Naive thymus-derived CD8-positive, alpha-beta T cell (primary cell): ENCODE data around the gene ADAR. TPM values are rescaled to one million over a fixed set of nuclear protein-coding genes. Genes with fewer than 3 reads are reported as not detected.

ENCODE experiments used
- ATAC-seq, 2 donors: fragments of 150-1000 bp; cut with Tn5 transposase in 1 of 2; sonication (Bioruptor Pico), chemical (Tn5 transposase) in 1 of 2; 1 replicate in 1 of 2; 2 replicates in 1 of 2; pipeline ENCODE4 v1.10.0; 2021; ENCODE audit warnings: mild to moderate bottlenecking in 2 of 2, moderate library complexity in 2 of 2
- POLR2A ChIA-PET: fragments of 350-600 bp; sonication (Branson Sonifier 250); formaldehyde crosslinking; loops from one replicate; lab custom pipeline; 2021; ENCODE audit warnings: antibody characterized with exemption; lab: Charles Lee
- DNase-seq, 10 donors: peaks; one replicate each; pipeline versions ENCODE4 v3.0.0 to v3.0.0-alpha.2; 2020 to 2022
- H3K27ac Mint-ChIP-seq, 10 donors: one replicate each; pipeline ENCODE4 v1.8.0; 2020 to 2022; ENCODE audit warnings: mild to moderate bottlenecking in 10 of 10, mixed read lengths in 10 of 10, moderate library complexity in 4 of 10, inconsistent platforms in 1 of 10
- H3K27me3 Mint-ChIP-seq, 5 donors: one replicate each; pipeline ENCODE4 v1.8.0; 2021 to 2022; ENCODE audit warnings: mixed read lengths in 5 of 5
- H3K36me3 Mint-ChIP-seq, 3 donors: one replicate each; pipeline ENCODE4 v1.8.0; 2020 to 2022; ENCODE audit warnings: mixed read lengths in 3 of 3, mild to moderate bottlenecking in 2 of 3, inconsistent platforms in 1 of 3
- H3K4me1 Mint-ChIP-seq, 4 donors: one replicate each; pipeline ENCODE4 v1.8.0; 2021 to 2022; ENCODE audit warnings: mixed read lengths in 4 of 4
- H3K4me3 Mint-ChIP-seq, 10 donors: one replicate each; pipeline ENCODE4 v1.8.0; 2020 to 2022; ENCODE audit warnings: mild to moderate bottlenecking in 10 of 10, mixed read lengths in 10 of 10, moderate library complexity in 6 of 10, inconsistent platforms in 1 of 10
- H3K9me3 Mint-ChIP-seq, 9 donors: one replicate each; pipeline ENCODE4 v1.8.0; 2020 to 2022; ENCODE audit warnings: mixed read lengths in 9 of 9, mild to moderate bottlenecking in 3 of 9, inconsistent platforms in 1 of 9, moderate library complexity in 1 of 9
- polyA plus RNA-seq, 3 donors: library from polyadenylated mRNA; unstranded; fragments of 300-500 nt; fragmentation: Illumina TruSeq; gene quantifications; one replicate each; pipeline ENCODE4 v1.2.3, GENCODE V29; 2021
- total RNA-seq, 8 experiments: library from RNA in 2 of 8; stranded (reverse) in 2 of 8; gene quantifications; one replicate each; pipeline ENCODE4 v1.2.3 and lab custom pipeline; 2021 to 2026

ADAR gene
- total and polyA plus RNA-seq, 5 experiments from 2014 or later: 93.2 to 251 (median 132) TPM

- POLR2A ChIA-PET: interaction anchor here (0.6 to 5.5 kb wide), 8 partner anchors 10 to 994 kb away, joined by 3 to 63 read pairs (median 3); partner anchors contain the start of genes ADAR and CHTOP
- Mint-ChIP-seq H3K4me3 (peak overlapping the region; percentile 84 to 100 (median 98)), H3K9me3 (peaks cover 0 to 17% (median 9%) of the 10 kb centered on the region in 9 donors)
These were observed 19.5 kb upstream of the ADAR start for GRCh38 chr1:154627257-154628120.

GRCh38 chr1:154626456-154627256 lies 18.7 kb upstream of the ADAR start:
- Mint-ChIP-seq H3K36me3 (peaks cover 11 to 27% (median 19%) of the 10 kb centered on the region in 3 donors), H3K4me1 (peaks cover 22 to 57% (median 55%) of the 10 kb centered on the region in 4 donors), H3K27me3 (peaks cover 0 to 4% (median 1%) of the 10 kb centered on the region in 5 donors), H3K4me3 (peak overlapping the region; percentile 84 to 100 (median 98)), H3K27ac (peak overlapping the region; percentile 92 to 100 (median 100)), H3K9me3 (peaks cover 0 to 17% (median 9%) of the 10 kb centered on the region in 9 donors)
- POLR2A ChIA-PET: interaction anchor here (0.6 to 5.5 kb wide), 7 partner anchors 11 to 993 kb away, joined by 3 to 63 read pairs (median 3); partner anchors contain the start of genes ADAR and CHTOP
- ATAC-seq: peak; percentile 25 to 39
- peak in 3 of 10 donors; percentile 34 to 67 (median 50) for DNase-seq

More at GRCh38 chr1:154627257-154628120, 19.5 kb upstream of the ADAR start:
- H3K27ac Mint-ChIP-seq: peak overlapping the region; percentile 92 to 100 (median 100)
- peaks cover 0 to 9% (median 3%) of the 10 kb centered on the region in 5 donors for H3K27me3 Mint-ChIP-seq
- ATAC-seq (peak; percentile 76), DNase-seq (peak; percentile 74 to 96 (median 92))
- H3K36me3 Mint-ChIP-seq: peaks cover 11 to 23% (median 19%) of the 10 kb centered on the region in 3 donors
- H3K4me1 Mint-ChIP-seq: peaks cover 18 to 49% (median 47%) of the 10 kb centered on the region in 4 donors

DNA sequence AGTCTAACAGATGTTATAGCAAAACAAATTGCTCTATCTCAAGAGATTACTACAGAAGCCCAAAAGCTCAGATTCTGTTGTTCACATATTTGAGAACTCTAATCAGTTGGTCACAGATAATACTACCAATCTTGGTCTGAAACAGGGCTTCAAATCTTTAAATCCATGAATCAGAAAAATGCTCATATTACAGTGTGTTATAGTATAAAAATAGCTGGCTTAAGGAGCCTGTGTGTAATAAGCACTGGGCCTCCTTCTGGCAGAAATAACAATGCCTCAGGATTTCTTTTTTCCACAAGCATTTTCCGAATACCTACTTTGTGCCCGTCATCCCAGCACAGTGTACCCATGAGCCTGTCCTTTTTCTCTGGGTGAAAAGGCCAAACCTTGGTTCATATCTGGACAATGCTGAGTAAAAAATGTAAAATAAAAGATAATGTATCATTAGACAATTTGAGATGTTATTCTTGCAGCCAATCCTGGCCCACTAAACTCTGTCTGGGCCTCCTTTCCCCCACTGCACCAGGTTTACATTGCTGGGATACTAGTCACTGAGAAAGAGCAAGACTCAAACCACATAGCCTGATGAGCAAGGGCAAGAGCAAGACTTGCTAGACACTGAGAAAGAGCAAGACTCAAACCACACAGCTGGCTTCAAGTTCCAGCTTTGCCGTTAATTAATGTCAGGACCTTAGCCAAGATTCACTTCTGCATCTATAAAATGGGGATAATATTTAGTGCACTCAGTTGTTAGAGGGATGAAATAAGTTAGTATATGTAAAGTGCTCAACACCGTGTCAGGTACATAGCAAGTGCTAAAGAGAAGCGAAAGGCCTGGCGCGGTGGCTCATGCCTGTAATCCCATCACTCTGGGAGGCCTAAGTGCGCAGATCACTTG lies 17.0 kb upstream of the ADAR start:
- Mint-ChIP-seq H3K4me1 (peaks cover 23 to 66% (median 62%) of the 10 kb centered on the region in 4 donors), H3K9me3 (peaks cover 0 to 12% (median 6%) of the 10 kb centered on the region in 9 donors)

DNA sequence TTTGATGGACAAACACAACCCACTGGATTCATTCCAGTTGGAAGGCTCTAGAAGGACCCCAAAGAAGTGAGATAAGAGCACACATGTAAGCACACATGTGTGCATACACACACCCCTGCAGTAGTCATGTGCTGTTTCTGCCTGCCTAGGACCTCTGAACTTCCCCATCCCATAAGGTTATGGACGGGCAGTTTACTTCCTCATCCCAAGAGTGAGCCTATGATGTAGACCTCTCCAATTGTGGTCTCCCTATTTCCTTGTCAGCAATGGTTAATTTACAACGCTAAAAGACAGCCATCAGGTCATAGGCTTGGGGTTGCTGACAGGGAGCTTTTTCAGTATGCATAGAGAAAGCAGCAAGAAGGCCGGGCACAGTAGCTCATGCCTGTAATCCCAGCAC lies 15.4 kb upstream of the ADAR start:
- H3K9me3 Mint-ChIP-seq: no peaks in the 10 kb centered on the region
- peak overlapping the region in 2 of 10 donors; percentile 5 to 8 for H3K4me3 Mint-ChIP-seq
- H3K36me3 Mint-ChIP-seq: peaks cover 0 to 42% (median 0%) of the 10 kb centered on the region in 3 donors
- H3K27ac Mint-ChIP-seq: peak overlapping the region in 4 of 10 donors; percentile 25 to 55 (median 28)
- H3K4me1 Mint-ChIP-seq: peaks cover 21 to 71% (median 68%) of the 10 kb centered on the region in 4 donors
- DNase-seq (no peak), ATAC-seq (no peak)
- POLR2A ChIA-PET: interaction anchor here (0.7 kb wide), 1 partner anchor 15 kb away, joined by 9 read pairs; the partner anchor contains the start of gene ADAR
- no peaks in the 10 kb centered on the region for H3K27me3 Mint-ChIP-seq

More for the DNA sequence above, 17.0 kb upstream of the ADAR start:
- Mint-ChIP-seq H3K27ac (peak overlapping the region in 8 of 10 donors; percentile 19 to 86 (median 44)), H3K36me3 (peaks cover 10 to 31% (median 13%) of the 10 kb centered on the region in 3 donors), H3K27me3 (no peaks in the 10 kb centered on the region), H3K4me3 (peak overlapping the region in 6 of 10 donors; percentile 5 to 55 (median 39))
- DNase-seq (no peak), ATAC-seq (no peak)
- POLR2A ChIA-PET: interaction anchor here (5.5 kb wide), 1 partner anchor 17 kb away, joined by 63 read pairs; the partner anchor contains the start of gene ADAR

- ATAC-seq (no peak), DNase-seq (no peak)
- no peaks in the 10 kb centered on the region for H3K9me3 Mint-ChIP-seq
- peak overlapping the region in 8 of 10 donors; percentile 17 to 84 (median 66) for H3K27ac Mint-ChIP-seq
- H3K4me3 Mint-ChIP-seq: no peak overlapping the region
- H3K27me3 Mint-ChIP-seq: no peaks in the 10 kb centered on the region
- POLR2A ChIA-PET: interaction anchor here (0.7 kb wide), 1 partner anchor 14 kb away, joined by 9 read pairs; the partner anchor contains the start of gene ADAR
- peaks cover 20 to 69% (median 67%) of the 10 kb centered on the region in 4 donors for H3K4me1 Mint-ChIP-seq
- H3K36me3 Mint-ChIP-seq: peaks cover 0 to 43% (median 0%) of the 10 kb centered on the region in 3 donors
These were observed 14.6 kb upstream of the ADAR start for GRCh38 chr1:154622503-154623039.

- H3K9me3 Mint-ChIP-seq: no peaks in the 10 kb centered on the region
- peaks cover 0 to 43% (median 0%) of the 10 kb centered on the region in 3 donors for H3K36me3 Mint-ChIP-seq
- peaks cover 18 to 71% (median 64%) of the 10 kb centered on the region in 4 donors for H3K4me1 Mint-ChIP-seq
- POLR2A ChIA-PET: no interaction called here
- H3K27ac Mint-ChIP-seq: peak overlapping the region; percentile 56 to 87 (median 78)
- ATAC-seq: peak; percentile 32 to 44
- DNase-seq: no peak
- peak overlapping the region in 4 of 10 donors; percentile 3 to 45 (median 29) for H3K4me3 Mint-ChIP-seq
- no peaks in the 10 kb centered on the region for H3K27me3 Mint-ChIP-seq
These were observed 13.9 kb upstream of the ADAR start for GRCh38 chr1:154621875-154622274.

- Mint-ChIP-seq H3K9me3 (no peaks in the 10 kb centered on the region), H3K4me1 (peaks cover 18 to 71% (median 65%) of the 10 kb centered on the region in 4 donors), H3K36me3 (peaks cover 0 to 49% (median 0%) of the 10 kb centered on the region in 3 donors), H3K27me3 (no peaks in the 10 kb centered on the region), H3K4me3 (peak overlapping the region in 1 of 10 donors; percentile 11), H3K27ac (peak overlapping the region in 2 of 10 donors; percentile 31 to 53)
- ATAC-seq (no peak), DNase-seq (no peak)
- POLR2A ChIA-PET: interaction anchor here (0.5 to 1.0 kb wide), 2 partner anchors 12 to 1739 kb away, joined by 3 read pairs; no protein-coding TSS in a partner anchor
These were observed 12.8 kb upstream of the ADAR start for GRCh38 chr1:154620751-154621150.

DNA sequence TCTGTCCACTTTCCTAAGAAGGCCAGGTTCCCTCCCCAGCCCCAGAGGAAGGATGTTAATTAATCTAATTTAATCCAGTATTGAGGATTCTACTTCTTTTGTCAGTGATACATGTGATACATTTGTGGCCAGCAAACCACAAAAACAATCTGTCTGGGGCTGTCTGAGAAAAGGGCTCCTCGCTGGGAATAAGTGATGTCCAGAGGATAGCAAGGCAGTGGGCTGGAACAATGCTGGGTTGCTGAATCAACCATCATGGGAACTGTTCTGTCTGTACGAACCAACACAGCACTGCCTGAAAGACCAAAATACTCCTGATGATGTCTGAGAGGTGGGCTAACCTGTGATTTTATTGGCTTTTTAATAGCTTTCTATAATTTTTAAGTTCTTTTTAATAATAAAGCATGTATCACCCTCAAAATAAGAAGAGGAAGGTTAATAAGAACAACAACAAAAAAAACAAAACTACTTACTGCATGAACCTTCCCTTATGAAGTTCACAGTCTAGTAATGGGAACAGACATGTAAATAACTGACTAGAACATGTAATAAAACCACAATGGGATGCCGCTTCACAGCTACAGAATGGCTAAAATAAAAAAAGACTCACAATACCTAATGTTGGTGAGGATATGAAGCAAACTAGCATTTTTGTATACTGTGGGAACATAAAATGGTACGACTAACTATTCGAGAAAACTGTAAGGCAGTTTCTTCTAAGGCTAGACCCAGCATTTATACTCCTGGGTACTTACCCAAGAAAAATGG lies 11.4 kb upstream of the ADAR start:
- no peak overlapping the region for H3K4me3 Mint-ChIP-seq
- no peaks in the 10 kb centered on the region for H3K9me3 Mint-ChIP-seq
- peak overlapping the region in 3 of 10 donors; percentile 9 to 52 (median 48) for H3K27ac Mint-ChIP-seq
- peaks cover 22 to 69% (median 61%) of the 10 kb centered on the region in 4 donors for H3K4me1 Mint-ChIP-seq
- DNase-seq: no peak
- POLR2A ChIA-PET: interaction anchor here (1.0 to 1.5 kb wide), 2 partner anchors 10 kb away, joined by 3 to 5 read pairs; no protein-coding TSS in a partner anchor
- H3K36me3 Mint-ChIP-seq: peaks cover 0 to 41% (median 0%) of the 10 kb centered on the region in 3 donors
- H3K27me3 Mint-ChIP-seq: no peaks in the 10 kb centered on the region
- no peak for ATAC-seq

- Mint-ChIP-seq H3K4me1 (peaks cover 17 to 55% (median 42%) of the 10 kb centered on the region in 4 donors), H3K4me3 (no peak overlapping the region), H3K36me3 (peaks cover 0 to 23% (median 0%) of the 10 kb centered on the region in 3 donors), H3K27me3 (no peaks in the 10 kb centered on the region), H3K27ac (peak overlapping the region in 1 of 10 donors; percentile 25), H3K9me3 (no peaks in the 10 kb centered on the region)
- POLR2A ChIA-PET: interaction anchor here (0.7 kb wide), 1 partner anchor 10 kb away, joined by 3 read pairs; no protein-coding TSS in a partner anchor
- ATAC-seq (no peak), DNase-seq (no peak)
These were observed 8.8 kb upstream of the ADAR start for GRCh38 chr1:154616659-154617345.
